Measurements from ENCODE around the gene PHOSPHO1.

The PHOSPHO1 gene

DNA sequence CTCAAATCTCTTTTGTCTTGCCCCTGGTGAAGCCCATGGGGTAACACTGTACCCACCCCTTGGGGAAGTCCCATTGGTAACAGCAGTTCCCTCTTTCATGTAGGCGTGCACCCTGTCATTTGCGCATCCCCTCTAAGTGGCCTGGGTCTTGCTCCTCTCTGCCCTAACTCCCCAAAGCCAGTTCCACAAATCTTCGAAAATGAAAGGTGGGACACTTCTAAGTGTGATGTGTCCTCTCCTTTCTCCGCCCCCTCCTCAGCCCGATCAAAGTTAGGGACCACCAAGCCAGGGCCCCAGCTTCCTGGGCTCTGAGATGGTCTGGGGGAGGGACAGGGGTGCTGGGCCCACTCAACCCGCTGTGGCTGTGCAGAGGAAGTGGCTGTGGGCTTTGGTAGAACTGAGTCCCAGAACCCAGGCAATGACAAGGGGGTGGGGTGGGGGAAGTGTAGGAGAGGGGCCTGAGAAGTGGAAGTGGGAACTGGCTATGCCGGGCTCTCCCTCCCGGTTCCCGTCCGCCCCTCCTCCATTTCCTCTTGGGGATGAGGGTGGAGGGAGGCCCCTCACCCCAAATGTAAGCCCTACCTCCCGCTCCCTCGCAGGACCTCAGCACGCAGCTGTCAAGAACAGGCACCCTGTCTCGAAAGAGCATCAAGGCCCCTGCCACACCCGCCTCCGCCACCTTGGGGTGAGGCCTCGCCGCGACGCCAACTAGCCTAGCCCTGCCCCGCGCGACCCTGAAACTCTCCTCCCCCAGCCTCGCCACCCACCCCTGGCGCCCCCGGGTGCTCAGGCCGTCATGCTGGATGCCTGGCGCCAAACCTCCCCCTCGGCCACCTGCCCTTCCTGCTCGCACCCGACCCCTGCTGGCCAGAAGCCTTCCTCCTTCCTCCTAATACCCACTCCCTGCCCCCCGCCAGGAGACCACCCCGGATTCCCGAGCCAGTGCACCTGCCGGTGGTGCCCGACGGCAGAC, 11.4 kb downstream of the PHOSPHO1 start:
- peak in 8 of 58 donors; percentile 9 to 23 (median 14) for DNase-seq

DNA sequence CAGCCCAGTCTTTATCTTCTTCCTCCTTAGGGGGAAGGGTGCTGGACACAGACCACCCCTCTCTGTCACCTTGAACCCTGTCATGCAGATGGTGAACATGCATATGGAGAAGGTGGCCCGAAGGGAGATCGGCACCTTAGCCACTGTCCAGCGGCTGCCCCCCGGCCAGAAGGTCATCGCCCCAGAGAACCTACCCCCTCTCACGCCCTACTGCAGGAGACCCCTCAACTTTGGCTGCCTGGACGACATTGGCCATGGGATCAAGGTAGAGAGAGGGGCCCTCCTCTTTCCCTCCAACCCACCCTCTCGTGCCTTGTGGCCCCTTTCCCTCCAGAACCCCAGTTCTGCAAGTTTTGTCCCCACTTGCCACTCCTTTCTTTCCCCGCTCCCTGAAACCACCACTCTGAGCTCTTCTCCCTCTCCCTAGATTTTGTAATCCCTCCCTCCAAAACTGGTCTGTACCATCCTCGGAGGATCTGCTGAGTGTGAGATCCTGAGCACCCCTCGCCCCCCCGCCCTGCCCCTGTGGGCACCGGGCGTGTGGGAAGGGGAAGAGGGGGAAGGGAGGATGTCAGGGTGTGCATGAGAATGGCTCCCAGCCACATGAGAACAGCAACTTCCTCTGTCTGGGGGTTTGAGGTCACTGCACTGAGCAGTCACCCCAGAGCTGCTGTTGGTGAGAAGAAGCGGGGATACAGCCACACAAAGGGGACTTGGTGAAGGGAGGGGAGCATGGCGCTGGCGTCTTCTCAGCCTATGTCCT, 12.8 kb downstream of the PHOSPHO1 start:
- peak in 24 of 58 donors; percentile 11 to 64 (median 29) for DNase-seq

DNA sequence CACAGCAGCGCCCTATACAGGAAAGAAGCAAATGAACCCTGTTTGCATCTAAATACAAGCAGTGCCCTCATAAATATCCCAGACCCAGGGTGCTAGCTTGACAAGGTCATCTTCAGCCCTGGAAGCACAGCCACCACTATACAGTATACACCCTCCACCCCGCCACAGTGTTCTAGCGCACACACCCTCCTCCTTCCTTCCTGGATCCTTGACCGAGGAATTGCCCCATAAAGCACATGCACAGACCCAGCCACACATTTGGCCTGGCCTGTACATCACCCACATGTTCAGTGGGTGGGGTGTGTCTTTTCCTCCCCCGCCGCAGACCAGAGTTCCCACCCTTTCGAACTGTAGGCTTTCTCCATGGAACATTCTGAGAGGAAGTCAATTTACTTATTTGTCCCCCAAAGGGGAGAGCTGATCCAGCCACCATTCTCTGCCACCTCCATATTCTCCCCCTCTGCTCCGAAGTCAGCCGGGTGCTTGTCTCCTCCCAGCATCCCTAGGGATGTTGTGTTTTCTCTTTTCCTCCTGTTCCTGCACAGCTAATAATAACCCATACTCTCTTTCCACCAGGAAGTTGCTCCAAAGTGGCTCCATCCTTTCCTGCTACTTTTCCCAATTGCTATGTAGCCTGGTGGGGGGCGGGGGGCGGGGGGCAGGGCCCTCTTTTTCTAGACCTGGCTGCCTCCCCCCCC, 13.5 kb downstream of the PHOSPHO1 start:
- peak in 10 of 58 donors; percentile 6 to 59 (median 23) for DNase-seq

DNA sequence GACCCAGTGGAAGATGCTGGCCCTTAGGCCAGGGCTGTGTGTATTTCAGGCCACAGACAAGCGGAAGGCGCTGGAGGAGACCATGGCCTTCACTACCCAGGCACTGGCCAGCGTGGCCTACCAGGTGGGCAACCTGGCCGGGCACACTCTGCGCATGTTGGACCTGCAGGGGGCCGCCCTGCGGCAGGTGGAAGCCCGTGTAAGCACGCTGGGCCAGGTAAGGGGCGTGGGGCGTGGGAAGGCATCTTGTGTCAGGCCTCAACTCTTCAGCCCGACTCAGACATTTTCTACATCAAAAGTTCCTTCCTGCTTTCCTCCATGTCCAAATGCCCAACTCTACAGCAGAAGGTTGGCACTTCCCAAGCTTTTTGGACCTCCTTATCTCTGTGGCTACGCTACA, 14.1 kb downstream of the PHOSPHO1 start:
- no peak for DNase-seq

DNA sequence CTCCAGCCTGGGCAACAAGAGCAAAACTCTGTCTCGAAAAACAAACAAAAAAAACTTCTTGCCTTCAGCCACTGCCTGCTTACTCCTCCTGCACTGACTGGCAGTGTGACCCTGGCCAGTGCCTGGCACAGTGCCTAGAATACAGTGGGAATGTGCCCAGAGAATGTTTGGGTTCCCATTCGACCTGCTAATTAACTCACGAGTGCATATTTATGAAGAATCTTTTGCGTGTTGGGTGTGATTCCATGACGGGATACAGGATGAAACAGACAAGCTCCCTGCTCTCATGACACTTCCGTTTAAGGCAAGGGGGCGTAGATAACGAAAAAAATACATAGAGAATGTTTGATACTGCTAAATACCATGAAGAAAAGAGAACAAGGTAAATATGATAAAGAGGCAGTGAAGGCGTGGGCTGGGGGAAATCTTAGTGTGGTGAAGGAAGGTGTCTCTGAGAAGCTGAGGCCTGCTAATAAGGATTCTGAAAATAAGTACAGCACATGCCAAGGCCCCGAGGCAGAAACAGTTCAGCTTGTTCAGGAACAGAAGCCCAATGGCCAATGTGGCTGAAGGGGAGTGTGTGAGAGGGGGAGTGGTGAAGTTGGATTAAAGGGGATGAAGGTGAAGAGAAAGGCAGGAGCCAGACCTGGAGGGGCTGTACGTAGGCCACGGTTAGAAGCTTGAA, 15.8 kb downstream of the PHOSPHO1 start:
- DNase-seq, result peak in 6 of 58 donors; percentile 9 to 33 (median 20)

DNA sequence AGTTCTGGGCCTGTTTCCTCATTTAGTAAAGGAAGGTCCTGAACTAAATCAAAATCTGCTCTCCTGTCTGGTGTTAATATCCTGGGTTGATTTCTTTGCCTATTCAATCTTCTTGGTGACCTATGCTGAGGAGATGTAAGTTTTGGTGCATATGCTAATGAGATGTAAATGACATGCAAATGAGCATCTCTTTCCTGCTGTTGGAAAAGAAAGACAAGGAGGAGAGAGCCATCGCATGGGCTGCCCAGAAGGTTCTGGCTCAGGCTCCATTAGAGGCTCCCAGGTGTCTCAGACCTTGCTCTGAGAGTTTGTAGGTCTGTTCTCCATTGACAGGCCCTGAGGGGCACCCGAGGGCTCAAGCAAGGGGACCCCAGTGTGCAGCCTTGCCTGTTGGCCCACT, 16.7 kb downstream of the PHOSPHO1 start:
- DNase-seq, result no peak

DNA sequence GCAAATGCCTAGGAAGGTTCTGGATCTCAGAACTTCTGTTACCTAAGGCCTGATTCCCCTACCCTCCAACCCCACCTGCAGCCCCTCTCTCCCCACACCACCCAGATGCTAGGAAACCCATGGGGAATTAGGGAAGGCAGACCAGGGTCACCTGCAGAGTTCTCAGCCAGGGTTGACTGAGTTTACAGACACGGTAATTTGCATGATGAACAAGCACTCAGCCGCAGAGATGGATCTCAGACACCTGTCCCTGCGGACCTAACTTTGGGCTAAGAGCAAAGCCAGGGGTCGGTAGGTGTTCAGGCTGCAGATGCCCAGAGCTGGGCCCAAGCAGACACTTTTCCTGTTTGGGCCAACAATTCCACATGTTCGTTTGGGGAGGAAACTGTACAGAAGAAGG, 17.2 kb downstream of the PHOSPHO1 start:
- DNase-seq, result no peak

DNA sequence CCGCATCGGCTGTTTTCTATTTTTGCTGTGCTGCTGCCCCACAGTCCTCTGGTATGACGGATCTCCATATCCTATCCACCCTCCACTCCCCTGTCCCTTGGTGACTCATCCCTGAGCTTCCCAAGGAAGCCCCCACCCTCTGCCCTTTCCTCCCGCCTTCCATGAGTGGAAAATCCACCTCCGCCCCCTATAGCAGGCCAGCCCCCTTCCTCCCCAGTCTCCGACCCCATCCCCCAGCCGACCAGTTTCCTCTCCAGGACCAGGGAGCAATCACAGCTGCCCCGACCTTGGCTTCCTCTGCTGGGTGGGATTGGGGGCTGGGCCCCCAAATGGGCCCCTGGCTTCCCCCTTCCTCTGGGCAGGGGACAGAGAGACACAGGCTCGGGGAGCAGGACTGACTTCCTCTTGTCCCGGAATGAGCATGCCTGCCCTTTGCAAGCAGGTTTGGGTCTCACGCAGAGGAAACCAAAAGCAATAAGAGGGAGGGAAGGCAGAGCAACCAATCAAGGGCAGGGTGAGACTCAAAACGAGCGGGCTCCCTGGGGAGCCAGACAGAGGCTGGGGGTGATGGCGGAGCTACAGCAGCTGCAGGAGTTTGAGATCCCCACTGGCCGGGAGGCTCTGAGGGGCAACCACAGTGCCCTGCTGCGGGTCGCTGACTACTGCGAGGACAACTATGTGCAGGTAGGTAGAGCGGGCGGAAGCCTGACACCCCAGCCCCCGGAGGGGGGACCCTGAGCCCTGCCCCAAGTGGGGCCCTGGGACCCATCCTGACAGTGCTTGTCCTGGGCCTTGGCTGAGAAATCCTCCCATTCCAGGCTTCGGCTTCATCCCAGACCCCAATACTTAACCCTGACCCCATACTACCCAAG, 20.2 kb downstream of the PHOSPHO1 start, which contains the start of the genes ABI3 and GNGT2:
Gene ABI3 (plus strand): TSS at position 550 of the 872 bp plus-strand sequence. CDS start 18 bp downstream, at position 568.
Gene GNGT2 (minus strand): TSS at position 417 of the 872 bp plus-strand sequence. CDS start 3,152 bp downstream, outside the sequence.
- peak in 16 of 58 donors; percentile 7 to 53 (median 20) for DNase-seq

DNA sequence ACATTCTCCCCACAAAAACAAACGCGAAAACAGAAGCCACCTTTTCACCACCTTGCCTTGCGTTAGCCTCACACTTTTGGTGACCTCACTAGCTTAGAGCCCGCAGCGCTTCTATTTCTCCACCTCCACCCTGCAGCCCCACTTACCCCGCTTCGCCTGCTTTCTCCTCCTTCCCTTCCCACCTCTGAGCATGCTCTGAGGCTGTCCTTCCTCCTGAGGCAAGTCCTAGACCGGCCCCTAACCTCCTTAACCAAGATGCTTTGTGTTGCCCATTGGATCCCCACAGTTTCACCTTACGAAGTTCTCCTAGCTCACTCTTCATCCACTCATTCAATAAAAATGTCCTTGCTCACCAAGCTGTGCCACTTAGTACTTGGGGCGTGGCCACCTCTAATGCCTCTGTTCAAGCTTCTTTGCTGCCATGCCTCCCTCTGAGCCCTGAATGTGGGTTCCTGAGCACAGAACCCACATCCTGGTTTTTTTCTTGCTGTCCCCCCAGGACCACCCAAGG, 21.5 kb downstream of the PHOSPHO1 start:
- no peak for DNase-seq

DNA sequence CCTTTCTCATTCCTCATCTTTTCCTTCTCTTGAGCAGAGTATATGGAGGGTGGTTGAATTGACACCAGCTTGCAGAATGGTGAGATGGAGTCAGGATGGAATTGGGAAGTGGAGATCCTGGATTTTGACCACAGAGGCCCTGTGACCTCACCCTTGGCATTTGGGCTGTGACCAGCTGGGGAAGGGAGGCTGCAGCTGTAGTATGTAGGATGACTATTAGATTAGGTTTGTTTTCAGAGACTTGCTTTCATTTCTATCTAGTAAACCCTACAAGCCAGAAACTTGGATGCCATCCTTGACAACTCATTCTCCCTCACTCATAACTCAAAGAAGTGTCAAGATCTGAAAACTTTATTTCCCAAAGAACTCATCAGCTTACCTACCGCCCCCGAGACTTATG, 26.1 kb downstream of the PHOSPHO1 start:
- DNase-seq, result no peak

DNA sequence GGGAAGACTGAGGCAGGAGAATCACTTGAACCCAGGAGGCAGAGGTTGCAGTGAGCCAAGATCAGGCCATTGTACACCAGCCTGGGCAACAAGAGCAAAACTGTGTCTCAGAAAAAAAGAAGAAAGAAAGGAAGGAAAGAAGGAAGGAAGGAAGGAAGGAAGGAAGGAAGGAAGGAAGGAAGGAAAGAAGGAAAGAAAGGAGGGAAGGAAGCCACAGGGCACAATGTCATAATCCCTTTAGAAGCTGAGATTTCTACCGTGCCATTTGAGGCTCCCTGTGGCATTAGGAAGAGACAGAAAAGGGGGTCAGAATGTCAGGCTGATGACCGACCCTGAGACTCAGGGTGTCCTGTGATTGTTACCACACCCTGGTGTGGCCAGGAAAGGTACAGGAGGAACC, 26.8 kb downstream of the PHOSPHO1 start:
- DNase-seq, result no peak

DNA sequence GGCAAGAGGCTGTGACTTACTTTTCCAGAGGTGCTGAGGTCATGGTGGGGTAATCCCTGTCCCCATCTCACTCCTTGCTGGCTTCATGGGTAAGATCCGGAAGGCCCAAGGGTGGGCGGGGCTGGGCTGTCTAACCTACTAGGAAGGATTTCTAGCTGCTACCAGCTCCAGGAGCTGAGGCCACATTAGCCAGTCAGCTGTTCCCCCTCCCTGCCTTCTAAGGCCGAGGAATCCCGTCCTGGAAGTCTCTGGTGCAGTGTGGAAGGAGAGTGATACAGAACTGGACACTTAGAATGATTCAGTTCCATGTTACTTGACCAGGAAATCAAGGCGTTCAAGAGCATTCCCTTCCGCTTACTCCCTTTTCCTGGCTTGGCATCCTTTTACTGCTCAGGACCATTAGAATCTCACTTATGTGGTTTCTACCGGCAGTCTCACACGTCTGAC, 29.1 kb downstream of the PHOSPHO1 start:
- no peak for DNase-seq

DNA sequence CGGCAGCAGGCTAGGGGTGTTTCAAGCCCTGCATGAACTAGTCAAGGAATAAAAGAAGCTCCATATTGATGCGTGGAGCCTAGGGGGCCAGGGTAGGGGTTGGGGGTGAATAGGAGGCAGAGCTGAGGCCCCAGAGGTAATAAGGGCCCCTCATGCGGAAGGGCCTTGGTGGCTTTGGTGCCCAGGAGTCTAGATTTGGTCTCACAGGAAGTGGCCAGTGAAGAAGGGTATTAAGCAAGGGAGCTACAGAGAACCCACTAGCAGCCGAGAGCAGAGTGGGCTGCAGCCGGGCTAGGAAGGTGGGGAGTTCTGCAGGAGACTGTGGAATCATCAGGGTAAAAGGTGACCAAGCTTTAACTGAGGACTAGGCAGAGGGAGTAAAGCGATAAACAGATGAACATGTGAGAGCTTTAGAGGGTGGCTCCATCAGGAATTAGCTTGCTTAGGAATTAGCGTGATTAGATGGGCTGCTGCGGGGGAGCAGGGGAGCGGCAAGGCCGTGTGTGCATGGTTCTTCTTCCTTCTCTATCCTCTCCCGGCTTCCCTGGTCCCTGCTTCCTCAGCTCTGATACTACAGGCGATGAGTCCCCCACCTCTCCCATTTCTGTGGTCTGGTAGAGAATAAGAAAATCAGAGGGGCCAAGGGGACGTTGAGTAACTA, 30.0 kb downstream of the PHOSPHO1 start:
- DNase-seq, result no peak

DNA sequence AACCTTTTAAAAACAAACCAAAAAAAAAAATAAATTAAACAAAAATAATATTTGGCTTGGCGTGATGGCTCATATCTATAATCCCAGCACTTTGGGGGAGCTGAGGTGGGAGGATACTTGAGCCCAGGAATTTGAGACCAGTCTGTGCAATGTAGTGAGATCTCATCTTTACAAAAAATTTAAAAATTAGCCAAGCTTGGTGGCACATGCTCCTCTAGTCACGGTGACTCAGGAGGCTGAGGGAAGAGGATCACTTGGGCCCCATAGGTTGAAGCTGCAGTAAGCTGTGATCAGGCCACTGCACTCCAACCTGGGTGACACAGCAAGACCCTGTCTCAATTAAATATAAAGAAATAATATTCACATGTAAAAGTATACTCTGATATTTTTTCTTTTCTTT, 32.4 kb downstream of the PHOSPHO1 start:
- no peak for DNase-seq

DNA sequence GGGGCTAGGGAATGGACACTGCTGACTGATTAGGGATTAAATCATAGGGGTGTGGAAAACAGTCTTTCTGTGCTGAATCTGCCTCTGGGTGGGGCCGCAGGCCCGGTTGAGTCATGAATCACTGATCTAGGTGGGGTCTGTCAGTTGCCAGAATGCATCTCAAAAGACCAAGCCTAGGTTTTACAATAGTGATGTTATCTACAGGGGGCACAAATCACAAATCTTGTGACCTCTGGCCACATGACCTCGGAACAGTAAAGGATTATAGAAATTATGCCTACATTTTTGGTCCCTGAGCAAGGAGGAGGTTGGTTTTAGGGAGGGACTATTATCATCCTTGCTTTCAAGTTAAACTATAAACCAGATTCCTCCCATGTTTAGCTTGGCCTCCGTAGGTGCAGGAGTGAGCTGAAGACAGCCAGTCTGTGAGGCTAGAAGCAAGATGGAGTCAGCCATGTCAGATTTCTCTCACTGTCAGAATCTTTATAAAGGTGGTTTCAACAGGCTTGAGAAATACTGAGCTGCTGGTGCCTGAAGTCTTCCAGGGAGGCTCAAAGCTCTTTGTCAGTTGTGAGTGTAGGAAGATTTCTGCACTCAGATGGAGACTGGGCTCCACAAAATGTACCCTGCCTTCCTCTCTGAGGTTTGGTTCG, 33.1 kb downstream of the PHOSPHO1 start:
- no peak for DNase-seq

DNA sequence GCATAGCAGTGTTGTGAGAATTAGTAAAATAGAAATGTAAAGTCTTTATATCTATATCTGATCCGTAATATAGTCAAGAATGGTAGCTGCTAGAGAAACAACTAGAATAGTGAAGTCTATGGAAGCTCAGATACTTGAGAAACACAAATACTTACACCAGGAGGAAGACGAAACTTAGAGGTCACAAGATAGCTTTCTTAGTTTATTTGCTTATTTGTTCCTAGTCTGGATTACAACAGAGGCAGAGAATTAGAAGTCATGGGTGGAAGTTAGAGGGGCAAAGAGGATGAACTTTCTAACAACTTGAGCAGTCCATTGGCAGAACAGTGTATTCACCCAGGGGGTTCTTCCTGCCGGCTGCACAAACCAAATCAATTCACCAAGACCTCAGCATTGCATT, 34.1 kb downstream of the PHOSPHO1 start:
- no peak for DNase-seq

DNA sequence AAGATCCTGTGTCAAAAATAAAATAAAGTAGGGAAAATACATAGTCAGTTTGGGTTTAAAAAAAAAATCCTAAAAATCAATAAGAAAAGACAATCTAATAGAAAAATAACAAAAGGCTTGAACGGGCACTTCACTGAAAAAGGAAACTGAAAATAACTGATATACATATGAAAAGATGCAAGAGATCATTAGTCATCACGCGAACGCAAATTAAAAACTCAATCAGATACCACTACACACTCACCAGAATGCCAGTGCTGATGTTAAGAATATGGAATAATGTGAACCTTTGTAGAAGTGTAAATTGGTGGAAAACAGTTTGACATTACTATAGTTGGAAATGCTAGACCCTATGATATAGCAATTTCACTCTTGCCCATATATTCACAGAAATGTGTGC, 34.8 kb downstream of the PHOSPHO1 start:
- no peak for DNase-seq

DNA sequence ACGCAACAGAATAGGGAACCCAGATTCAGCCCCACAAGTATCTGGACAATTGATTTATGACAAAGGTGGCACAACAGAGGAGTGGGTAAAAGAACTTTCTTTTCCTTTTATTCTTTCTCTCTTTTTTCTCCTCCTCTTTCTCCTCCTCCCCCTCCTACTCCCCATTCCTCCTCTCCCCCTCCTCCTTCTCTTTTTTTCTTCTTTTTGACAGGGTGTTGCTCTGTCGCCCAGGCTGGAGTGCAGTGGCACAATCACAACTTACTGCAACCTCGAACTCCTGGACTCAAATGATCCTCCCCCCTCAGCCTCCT, 36.3 kb downstream of the PHOSPHO1 start:
- DNase-seq, result no peak
